Sigmoid colon (tissue), 3 donors: ENCODE results near the gene FBXO15.

Experiments used
- POLR2A ChIP-seq, 2 donors: fragments of 450-650 bp; IDR thresholded peaks; one replicate each; pipeline ENCODE4 v1.6.1; 2016; ENCODE audit warnings: antibody characterized with exemption in 2 of 2, mild to moderate bottlenecking in 2 of 2, moderate library complexity in 2 of 2
- TF ChIP-seq, protein P1 (sequence below), 4 experiments: fragments of 450-650 bp in 3 of 4; fragments of 200-600 bp in 1 of 4; IDR thresholded peaks; one replicate each; pipeline ENCODE4 v1.5.1; 2016 to 2019; ENCODE audit warnings: antibody characterized with exemption in 4 of 4, mild to moderate bottlenecking in 3 of 4, moderate library complexity in 2 of 4

DNA sequence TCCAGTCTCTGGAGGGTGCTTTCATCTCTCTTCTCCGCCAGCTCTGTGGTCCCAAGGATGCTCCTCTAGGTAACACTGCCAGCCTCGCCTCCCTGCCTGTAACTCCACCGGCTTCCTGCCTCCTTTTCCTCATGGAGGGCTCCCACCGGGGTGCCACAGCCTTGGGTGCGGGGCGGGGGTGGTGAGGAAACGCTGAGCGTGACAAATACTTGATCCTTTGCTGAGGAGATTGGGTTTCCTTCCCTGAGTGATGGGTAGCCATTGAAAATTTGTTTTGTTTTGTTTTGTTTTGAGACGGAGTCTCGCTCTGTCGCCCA lies 25.8 kb upstream of the FBXO15 start:
- TF ChIP-seq, protein P1, sequence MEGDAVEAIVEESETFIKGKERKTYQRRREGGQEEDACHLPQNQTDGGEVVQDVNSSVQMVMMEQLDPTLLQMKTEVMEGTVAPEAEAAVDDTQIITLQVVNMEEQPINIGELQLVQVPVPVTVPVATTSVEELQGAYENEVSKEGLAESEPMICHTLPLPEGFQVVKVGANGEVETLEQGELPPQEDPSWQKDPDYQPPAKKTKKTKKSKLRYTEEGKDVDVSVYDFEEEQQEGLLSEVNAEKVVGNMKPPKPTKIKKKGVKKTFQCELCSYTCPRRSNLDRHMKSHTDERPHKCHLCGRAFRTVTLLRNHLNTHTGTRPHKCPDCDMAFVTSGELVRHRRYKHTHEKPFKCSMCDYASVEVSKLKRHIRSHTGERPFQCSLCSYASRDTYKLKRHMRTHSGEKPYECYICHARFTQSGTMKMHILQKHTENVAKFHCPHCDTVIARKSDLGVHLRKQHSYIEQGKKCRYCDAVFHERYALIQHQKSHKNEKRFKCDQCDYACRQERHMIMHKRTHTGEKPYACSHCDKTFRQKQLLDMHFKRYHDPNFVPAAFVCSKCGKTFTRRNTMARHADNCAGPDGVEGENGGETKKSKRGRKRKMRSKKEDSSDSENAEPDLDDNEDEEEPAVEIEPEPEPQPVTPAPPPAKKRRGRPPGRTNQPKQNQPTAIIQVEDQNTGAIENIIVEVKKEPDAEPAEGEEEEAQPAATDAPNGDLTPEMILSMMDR (IDR thresholded peaks at IDR 0.05): no peak
- no peak for TF ChIP-seq POLR2A (IDR thresholded peaks at IDR 0.05)
